ENCODE results near the gene IFI27. TPM values are rescaled to one million over a fixed set of nuclear protein-coding genes. Genes with fewer than 3 reads are reported as not detected.
"Not testable (repeated sequence)": the region's sequence is repeated elsewhere in the genome, so short reads cannot be mapped to it uniquely, and the experiment has no call there.

Gene IFI27
- polyA plus RNA-seq, 4 donors: 4.9 to 26.7 (median 8.2) TPM

DNA sequence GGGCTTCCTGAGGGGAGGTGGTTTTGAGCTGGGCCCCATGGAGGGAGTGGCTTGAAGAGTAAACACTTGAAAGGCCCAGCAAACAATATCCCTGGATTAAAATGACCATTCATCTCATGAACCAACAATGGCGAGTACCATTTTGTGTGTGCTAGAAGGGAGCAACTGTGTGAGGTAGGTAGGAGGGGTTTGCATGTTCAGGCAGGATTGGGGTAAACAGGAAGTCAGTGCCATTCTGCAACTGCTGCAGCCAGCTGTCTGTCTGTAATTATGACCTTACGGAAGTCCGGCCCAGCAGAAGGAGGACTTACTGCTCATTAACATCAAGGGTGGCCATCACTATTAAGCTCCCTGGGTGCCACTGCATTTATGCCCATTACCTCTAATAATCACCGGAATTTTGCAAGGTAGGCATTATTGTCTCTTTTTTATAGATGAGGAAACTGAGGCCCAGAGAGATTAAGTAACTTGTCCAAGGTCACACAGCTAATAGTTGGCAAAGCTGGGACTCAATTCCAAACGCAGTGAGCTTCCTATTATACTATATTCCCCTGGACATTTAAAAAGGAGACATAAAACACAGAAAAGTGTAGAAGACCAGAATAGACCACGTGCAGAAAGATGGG, 35.5 kb downstream of the IFI27 start:
- DNase-seq (ENCODE audit: low read depth in 4 of 4, low spot score in 3 of 4): no peak

DNA sequence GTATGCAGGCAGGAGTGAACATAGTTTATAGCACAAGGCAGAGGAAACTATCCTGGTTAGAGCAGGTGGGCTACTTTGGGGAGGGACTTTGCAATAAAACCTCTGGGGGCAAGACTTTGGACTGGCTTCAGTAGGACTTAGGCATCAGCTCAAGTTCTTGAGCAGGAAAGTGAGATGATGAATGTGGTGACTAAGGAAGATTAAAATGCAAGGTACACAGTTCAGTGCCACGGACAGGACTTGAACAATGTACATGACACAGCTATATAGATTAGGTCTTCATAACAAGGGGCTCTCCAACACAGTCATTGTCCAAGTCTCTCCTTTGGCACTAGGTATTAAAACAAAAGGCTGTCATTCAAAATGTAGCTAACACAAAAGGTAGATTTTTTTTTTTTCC, 42.1 kb downstream of the IFI27 start:
- DNase-seq (ENCODE audit: low read depth in 4 of 4, low spot score in 3 of 4): no peak

DNA sequence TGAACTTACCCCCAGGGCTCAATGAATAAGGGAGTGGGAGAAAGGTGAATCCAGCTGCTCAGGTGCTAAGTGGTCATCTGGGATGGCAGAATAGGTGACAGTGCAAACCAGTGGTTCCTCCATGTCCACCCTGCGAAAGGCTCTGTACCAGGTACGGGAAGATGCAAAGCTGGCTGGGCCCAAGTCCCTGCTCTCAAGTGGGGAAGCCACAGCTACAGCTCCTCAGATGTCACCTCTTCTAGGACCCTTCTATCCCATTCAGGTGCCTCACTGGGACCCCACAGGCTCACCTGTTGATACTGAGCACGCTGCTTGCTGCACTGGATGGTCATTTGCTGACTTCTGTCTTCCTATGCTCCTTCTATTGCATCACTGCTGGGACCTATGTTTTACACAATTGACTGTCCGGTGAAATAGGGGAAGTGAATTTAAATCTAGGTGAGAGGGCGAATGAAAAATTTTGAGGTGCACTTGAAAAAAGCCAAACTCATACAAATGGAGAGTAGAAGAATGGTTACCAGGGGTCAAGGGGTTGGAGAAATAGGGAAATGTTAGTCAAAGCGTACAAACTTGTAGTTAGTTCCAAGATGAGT, 43.3 kb downstream of the IFI27 start:
- no peak for DNase-seq (ENCODE audit: low read depth in 4 of 4, low spot score in 3 of 4)

DNA sequence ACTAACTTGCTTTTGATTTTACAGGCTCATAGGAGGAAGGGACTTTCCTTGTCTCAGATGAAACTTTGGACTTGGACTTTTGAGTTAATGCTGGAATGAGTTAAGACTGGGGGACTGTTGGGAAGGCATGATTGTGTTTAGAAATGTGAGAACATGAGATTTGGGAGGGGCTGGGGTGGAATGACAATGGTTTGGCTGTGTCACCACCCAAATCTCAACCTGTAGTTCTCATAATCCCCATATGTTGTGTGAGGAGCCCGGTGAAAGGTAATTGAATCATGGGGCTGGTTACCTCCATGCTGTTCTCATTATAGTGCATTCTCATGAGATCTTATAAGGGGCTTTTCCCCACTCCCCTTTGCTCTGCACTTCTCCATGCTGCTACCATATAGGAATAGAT, 45.6 kb downstream of the IFI27 start:
- DNase-seq (ENCODE audit: low read depth in 4 of 4, low spot score in 3 of 4): not testable (repeated sequence)

DNA sequence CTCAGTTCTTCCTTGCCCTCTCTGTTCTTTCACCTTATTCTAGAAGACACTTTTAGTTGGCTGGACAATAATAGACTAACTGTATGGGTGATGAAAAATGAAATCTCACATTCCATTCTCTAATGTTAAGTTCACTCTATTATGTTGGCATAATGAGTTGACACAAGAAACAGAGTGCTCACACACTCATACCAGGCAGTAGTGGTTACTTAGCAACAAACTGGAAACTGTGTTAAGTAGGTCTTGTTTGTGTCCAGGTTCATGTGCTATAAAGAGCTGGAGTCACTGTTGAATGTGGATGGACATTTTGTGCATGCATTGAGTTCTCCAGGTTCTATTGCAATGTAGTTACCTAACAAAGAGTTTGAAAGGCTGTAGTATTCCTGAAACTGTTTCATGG, 46.7 kb downstream of the IFI27 start:
- no peak for DNase-seq (ENCODE audit: low read depth in 4 of 4, low spot score in 3 of 4)

DNA sequence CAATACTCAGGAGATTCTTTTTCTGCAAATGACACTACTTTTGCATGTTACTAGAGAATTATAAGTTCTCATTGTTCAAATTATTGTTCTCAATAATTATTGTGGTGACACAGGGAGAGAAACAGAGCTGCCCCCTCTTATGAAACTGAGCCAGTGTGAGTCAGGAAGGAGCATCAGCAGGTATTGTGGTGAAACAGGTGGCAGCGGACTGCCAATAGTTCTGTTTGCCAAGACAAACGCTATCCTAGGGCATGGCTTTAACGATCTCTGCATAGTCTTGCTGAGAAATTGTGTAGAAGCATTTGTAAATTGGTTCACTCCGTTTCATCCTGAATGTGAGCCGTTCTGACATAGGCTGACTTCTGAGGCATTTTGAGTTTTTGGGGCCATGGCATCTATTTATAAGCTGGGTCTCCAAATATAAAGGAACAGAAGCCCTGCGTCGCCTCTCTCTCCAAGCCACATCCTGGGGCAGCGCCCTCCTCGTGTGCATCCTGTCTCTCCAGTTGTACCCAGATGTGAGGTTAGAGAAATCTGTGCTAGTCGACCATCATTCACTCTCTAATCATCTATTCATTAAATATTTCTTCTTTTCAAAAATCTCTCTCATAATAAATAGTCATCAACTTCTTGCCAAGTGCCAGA, 47.8 kb downstream of the IFI27 start:
- DNase-seq (ENCODE audit: low read depth in 4 of 4, low spot score in 3 of 4): no peak

DNA sequence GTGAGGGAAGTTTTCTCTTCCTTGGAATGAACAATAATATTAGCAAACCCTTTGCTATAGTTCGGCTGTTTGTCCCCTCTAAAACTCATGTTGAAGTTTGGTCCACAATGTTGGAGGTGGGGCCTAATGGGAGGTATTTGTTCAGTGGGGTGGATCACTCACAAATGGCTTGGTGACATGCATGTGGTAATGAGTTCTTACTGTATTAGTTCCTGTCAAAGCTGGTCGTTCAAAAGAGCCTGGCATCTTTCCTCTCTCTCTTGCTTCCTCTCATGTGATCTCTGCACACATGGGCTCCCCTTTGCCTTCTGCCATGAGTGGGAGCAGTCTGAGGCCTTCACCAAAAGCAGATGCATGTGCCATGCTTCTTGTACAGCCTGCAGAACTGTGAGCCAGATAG, 50.5 kb downstream of the IFI27 start:
- no peak for DNase-seq (ENCODE audit: low read depth in 4 of 4, low spot score in 3 of 4)

DNA sequence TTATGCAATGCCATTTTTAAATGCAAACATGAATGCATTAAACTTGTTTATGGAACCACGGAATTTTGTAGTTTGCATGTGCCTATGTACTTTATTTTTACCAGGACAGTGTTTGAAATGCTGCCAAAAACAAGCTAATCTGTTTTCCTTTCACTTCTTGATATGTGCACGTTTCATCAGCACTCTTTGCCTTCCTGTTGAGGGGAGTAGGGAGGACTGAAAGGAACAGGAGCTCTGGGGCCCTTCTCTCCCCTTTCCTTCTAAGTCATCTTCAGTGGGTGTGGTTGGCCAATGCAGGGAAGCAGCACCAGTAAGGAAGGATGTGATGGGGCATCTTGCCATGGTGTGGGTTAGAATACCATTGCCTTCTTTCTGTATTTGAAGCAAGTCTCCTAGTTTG, 51.4 kb downstream of the IFI27 start:
- DNase-seq (ENCODE audit: low read depth in 4 of 4, low spot score in 3 of 4): no peak

DNA sequence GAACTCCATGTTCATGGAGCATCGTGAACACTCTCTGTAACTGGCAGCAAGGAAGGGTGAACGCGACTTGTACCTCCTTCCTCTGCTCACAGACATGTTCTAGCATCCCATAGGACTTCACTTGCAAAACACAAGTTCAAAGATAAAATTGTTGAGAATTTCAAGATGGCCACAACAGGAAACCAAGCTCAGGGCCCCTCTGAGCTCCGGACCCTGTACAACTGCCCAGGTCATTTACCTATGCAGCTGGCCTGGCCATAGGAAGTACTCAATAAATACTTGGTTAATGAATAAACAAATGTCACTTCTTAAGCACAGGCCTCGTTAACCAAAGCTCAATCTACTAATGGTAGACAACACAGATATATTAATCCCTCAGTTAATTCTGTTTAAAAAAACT, 51.9 kb downstream of the IFI27 start:
- no peak for DNase-seq (ENCODE audit: low read depth in 4 of 4, low spot score in 3 of 4)

DNA sequence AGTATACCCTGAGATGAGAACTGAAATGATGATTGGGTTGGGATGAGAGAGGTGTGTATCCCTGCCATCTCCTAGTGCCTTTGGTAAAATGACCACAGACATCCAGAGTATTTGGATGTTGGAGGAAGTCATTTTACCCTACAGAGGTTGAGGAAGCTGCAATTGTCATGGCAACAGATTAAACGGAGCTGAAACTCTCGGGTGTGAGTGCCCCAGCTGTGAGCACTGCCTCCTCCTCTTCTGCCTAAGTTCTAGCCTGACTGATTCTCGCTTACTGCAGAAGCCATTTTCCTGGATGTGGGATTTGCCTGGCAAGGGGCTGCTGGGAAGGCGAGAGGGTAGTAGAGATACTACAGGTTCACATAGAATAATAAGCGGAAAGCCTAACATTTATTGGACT, 53.3 kb downstream of the IFI27 start:
- no peak for DNase-seq (ENCODE audit: low read depth in 4 of 4, low spot score in 3 of 4)

DNA sequence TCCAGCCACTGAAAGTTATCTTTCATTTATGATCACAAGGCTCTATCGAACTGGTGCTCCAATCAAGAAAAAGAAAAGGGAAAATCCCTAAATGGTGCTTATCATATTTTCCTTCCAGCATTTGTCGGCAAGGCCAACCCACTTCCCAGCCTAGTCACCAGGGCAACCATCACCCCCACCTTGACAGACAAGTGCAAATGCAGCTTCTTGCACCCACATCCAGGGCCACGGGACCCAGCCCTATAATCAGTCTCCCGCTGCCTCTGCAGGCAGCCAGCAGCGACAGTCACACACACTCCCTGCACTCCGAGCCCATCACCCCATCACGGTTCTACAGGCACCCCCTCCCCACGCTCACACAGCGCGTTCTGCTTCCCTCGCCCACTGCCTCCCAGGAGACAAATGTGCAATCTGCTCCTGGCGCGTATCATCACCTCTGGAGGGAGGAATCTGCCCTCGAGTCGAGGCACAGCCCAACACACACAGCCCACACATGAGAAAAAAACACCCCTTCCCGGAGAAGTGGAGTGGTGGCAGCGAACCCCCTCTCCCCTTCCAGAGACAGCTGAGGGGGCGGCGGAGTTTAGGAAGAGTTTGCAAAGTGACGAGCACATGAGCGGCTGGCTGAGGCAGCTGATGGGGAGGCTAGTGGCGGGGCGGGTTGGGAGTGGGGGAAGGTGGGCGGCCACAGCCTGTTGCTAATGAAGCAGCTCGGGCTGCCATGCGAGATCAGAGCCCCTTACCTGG, 54.3 kb downstream of the IFI27 start:
- no peak for DNase-seq (ENCODE audit: low read depth in 4 of 4, low spot score in 3 of 4)

DNA sequence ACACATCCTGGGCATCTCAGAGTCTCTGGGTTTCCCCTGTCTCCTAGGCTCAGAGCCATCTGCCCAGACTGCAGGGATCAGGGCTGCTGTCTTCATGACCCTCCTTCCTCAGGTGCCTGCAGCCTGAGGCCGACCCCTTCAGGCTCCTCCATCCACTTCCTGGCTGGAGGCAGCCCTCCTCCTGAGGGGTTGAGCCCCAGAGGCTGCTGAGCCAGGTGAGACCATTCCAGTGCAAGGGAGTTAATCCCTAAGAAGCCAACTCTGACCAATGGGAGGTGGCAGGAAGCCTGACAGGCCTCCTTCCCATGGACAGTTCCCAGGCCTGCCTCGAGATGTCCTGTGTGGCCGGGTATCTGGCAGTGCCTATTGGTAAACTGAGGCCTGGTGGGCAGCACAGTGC, 55.2 kb downstream of the IFI27 start:
- no peak for DNase-seq (ENCODE audit: low read depth in 4 of 4, low spot score in 3 of 4)

Other genes starting within 250 kb of the IFI27 start
- not detected for gene FAM181A, start 183.4 kb upstream of the IFI27 start, polyA plus RNA-seq (ENCODE audit: insufficient read length in 4 of 4)
- under 1 TPM; 0.10 to 0.39 (median 0.33) TPM for gene ASB2, start 134.2 kb upstream of the IFI27 start, polyA plus RNA-seq (ENCODE audit: insufficient read length in 4 of 4)
- gene CCDC197, start 113.4 kb upstream of the IFI27 start, polyA plus RNA-seq (ENCODE audit: insufficient read length in 4 of 4): not detected
- 1 to 10 TPM; 2.6 to 5.0 (median 4.5) TPM for gene OTUB2, start 84.4 kb upstream of the IFI27 start, polyA plus RNA-seq (ENCODE audit: insufficient read length in 4 of 4)
- gene DDX24, start 29.5 kb upstream of the IFI27 start, polyA plus RNA-seq (ENCODE audit: insufficient read length in 4 of 4): 100 to 1,000 TPM; 121 to 173 (median 163) TPM
- 10 to 100 TPM; 21.7 to 36.1 (median 27.0) TPM for gene IFI27L1, start 29.4 kb upstream of the IFI27 start, polyA plus RNA-seq (ENCODE audit: insufficient read length in 4 of 4)
- 10 to 100 TPM; 22.2 to 36.9 (median 30.8) TPM for gene IFI27L2, start 18.9 kb downstream of the IFI27 start, polyA plus RNA-seq (ENCODE audit: insufficient read length in 4 of 4)
- gene PPP4R4, start 63.6 kb downstream of the IFI27 start, polyA plus RNA-seq (ENCODE audit: insufficient read length in 4 of 4): under 1 TPM; 0.12 to 0.29 (median 0.18) TPM
- under 1 TPM; 0.19 to 0.29 (median 0.25) TPM for gene SERPINA10, start 182.5 kb downstream of the IFI27 start, polyA plus RNA-seq (ENCODE audit: insufficient read length in 4 of 4)
- 1 to 10 TPM; 1.4 to 7.3 (median 3.9) TPM for gene SERPINA6, start 212.6 kb downstream of the IFI27 start, polyA plus RNA-seq (ENCODE audit: insufficient read length in 4 of 4)

Data from left renal pelvis (tissue), 4 donors.